HG02981 (cell line): Measurements from ENCODE around the gene GPR4.

Experiments used
- ATAC-seq: cut with Tn5 transposase; IDR thresholded peaks from one replicate; pipeline ENCODE4 v1.9.1; 2021; ENCODE audit warnings: mild to moderate bottlenecking, moderate library complexity; ENCODE audit not compliant: unreplicated experiment

GPR4 gene

GRCh38 chr19:45556835-45557234, 45.2 kb downstream of the GPR4 start:
- ATAC-seq, result no peak

GRCh38 chr19:45554481-45554880, 47.5 kb downstream of the GPR4 start:
- no peak for ATAC-seq

- ATAC-seq, result no peak
Measured at GRCh38 chr19:45553464-45553863, 48.5 kb downstream of the GPR4 start.

GRCh38 chr19:45547965-45548609, 53.9 kb downstream of the GPR4 start:
- ATAC-seq, result no peak

- no peak for ATAC-seq
Measured at GRCh38 chr19:45547211-45547770, 54.7 kb downstream of the GPR4 start.

- no peak for ATAC-seq
Measured at GRCh38 chr19:45542234-45542668, 59.8 kb downstream of the GPR4 start.
